Measurements from ENCODE around the gene RC3H1. TPM values are rescaled to one million over a fixed set of nuclear protein-coding genes. Genes with fewer than 3 reads are reported as not detected.
A peak's percentile ranks its signal among the peaks of the same experiment; 100 is the strongest.
"Not testable (repeated sequence)": the region's sequence is repeated elsewhere in the genome, so short reads cannot be mapped to it uniquely, and the experiment has no call there.

Gene RC3H1
- total and polyA plus RNA-seq, 5 donors: 4.3 to 25.0 (median 23.3) TPM

DNA sequence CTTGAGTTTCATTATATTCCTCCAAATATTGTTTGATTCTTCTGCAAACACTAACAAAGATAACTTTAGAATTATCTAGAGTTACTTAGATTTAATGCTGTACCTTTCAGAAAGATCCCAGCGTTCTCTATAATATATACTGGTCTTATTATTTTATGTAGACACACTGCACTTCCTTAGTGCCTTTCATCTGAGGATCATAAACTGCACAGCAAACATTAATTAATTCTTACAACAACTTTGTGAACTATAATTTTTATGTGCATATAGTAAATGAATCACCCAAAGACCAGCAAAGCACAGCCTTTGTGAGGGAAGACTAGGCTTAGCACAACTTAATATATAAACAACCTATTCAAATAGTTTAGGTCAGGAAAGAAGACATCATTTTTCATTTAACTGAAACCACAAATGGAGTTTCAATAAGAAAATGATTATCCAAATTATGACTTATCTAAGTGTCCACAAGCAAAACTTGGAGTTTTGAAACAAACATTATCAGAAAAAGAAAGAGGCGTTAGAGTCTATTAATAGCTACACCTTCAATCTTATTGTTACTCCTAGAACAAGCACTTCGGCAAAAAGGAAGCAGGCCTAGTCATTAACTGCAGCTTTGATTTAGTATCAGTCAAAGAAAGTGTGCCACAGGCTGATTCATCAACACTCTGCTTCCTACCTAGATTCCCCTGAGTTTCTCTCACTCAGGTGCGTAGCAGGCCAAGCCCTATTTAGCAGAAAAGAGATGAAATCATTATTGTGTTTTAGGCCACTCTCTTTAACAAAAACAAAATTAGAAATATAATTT, 22.5 kb upstream of the RC3H1 start:
- 78% methylated on average over 4 of the region's 4 CpGs for WGBS
- H3K27ac ChIP-seq (ENCODE audit: low read length): no peak overlapping the region
- H3K4me3 ChIP-seq (ENCODE audit: low read length): no peak overlapping the region
- H3K4me1 ChIP-seq (ENCODE audit: control insufficient read depth, insufficient read depth, low read length): no peaks in the 10 kb centered on the region
- intact Hi-C loops (cut with DNase I): no loop called here
- DNase-seq (no peak), ATAC-seq (no peak)
- no peaks in the 10 kb centered on the region for H3K9me3 ChIP-seq (ENCODE audit: control insufficient read depth, low read length)
- H3K27me3 ChIP-seq (ENCODE audit: control insufficient read depth, insufficient read depth): no peaks in the 10 kb centered on the region

DNA sequence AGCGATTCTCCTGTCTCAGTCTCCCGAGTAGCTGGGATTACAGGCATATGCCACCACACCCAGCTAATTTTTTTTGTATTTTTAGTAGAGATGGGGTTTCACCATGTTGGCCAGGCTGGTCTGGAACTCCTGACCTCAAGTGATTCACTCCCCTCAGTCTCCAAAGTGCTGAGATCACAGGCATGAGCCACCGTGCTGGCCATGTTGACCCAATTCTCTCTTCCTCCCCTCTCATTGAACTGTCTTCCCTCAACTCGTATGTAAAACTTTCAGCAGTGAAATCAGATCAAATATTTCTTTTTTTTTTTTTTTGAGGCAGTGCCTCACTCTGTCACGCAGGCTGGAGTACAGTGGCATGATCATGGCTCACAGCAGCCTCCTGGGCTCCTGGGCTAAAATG, 20.4 kb upstream of the RC3H1 start:
- H3K27ac ChIP-seq (ENCODE audit: low read length); intact Hi-C loops (cut with DNase I); ATAC-seq; H3K4me1 ChIP-seq (ENCODE audit: control insufficient read depth, insufficient read depth, low read length); H3K27me3 ChIP-seq (ENCODE audit: control insufficient read depth, insufficient read depth); H3K4me3 ChIP-seq (ENCODE audit: low read length); DNase-seq; H3K9me3 ChIP-seq (ENCODE audit: control insufficient read depth, low read length): not testable (repeated sequence)
- WGBS: 78% methylated on average over 5 of the region's 5 CpGs

DNA sequence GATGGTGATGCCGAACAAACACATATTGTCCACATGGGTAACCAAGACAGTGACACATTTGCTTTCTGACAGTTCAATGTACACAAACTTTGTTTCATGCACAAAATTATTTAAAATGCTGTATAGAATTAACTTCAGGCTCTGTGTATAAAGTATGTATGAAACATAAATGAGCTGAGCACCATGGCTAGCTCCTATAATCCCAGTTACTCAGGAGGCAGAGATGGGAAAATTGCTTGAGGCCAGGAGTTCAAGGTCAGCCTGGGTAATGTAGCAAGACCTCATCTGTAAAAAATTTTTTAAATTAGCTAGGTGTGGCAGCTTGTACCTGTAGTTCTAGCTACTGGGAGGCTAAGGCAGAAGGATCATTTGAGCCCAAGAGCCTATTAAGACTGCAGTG, 19.2 kb upstream of the RC3H1 start:
- intact Hi-C loops (cut with DNase I): no loop called here
- DNase-seq: no peak
- 99% methylated on average over 1 of the region's 1 CpG for WGBS
- H3K27ac ChIP-seq (ENCODE audit: low read length): no peak overlapping the region
- no peaks in the 10 kb centered on the region for H3K27me3 ChIP-seq (ENCODE audit: control insufficient read depth, insufficient read depth)
- no peak overlapping the region for H3K4me3 ChIP-seq (ENCODE audit: low read length)
- ATAC-seq: no peak
- no peaks in the 10 kb centered on the region for H3K9me3 ChIP-seq (ENCODE audit: control insufficient read depth, low read length)
- H3K4me1 ChIP-seq (ENCODE audit: control insufficient read depth, insufficient read depth, low read length): no peaks in the 10 kb centered on the region

DNA sequence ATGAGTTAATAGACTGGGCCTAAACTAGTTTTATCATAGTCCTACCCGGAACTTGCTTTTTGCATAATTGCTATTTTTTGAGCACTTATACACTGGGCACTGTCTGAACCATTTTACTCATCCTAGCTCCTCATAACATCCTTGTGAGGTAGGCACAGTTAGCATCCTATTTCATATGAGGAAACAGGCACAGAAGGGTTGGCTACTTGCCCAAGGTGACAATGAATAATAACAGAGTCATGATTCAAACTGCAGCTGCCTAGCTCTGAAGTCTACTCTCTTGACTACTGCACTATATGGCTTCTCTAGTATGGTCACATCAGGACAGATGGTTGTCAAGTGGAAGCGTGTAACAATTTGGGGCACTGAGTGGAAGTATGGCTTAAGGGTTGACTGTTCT, 18.2 kb upstream of the RC3H1 start:
- intact Hi-C loops (cut with DNase I): no loop called here
- H3K4me1 ChIP-seq (ENCODE audit: control insufficient read depth, insufficient read depth, low read length): no peaks in the 10 kb centered on the region
- WGBS: 78% methylated on average over 2 of the region's 2 CpGs
- peak in 1 of 2 donors; percentile 25 for ATAC-seq
- H3K4me3 ChIP-seq (ENCODE audit: low read length): no peak overlapping the region
- H3K9me3 ChIP-seq (ENCODE audit: control insufficient read depth, low read length): no peaks in the 10 kb centered on the region
- DNase-seq: no peak
- H3K27ac ChIP-seq (ENCODE audit: low read length): no peak overlapping the region
- H3K27me3 ChIP-seq (ENCODE audit: control insufficient read depth, insufficient read depth): no peaks in the 10 kb centered on the region

DNA sequence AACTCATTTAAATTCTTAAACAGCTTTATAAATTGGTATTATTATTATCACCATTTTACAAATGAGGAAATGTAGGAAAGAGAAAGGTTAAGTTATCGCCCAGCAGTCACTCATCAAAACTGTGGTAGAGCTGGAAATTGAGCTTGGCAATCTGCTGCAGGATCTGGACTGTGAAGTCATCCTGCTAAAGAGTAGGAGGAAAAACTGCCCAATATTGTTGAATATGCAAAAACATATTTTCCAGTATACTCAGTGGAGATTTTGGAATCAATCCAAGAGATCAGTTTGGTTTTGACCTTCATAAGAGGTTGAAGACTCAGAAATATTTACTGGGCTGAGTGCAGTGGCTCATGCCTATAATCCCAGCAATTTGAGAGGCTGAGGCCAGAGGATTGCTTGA, 16.9 kb upstream of the RC3H1 start:
- no peak overlapping the region for H3K4me3 ChIP-seq (ENCODE audit: low read length)
- H3K4me1 ChIP-seq (ENCODE audit: control insufficient read depth, insufficient read depth, low read length): no peaks in the 10 kb centered on the region
- H3K27ac ChIP-seq (ENCODE audit: low read length): no peak overlapping the region
- ATAC-seq (no peak), DNase-seq (no peak)
- intact Hi-C loops (cut with DNase I): no loop called here
- 78% methylated on average over 1 of the region's 1 CpG for WGBS
- no peaks in the 10 kb centered on the region for H3K9me3 ChIP-seq (ENCODE audit: control insufficient read depth, low read length)
- H3K27me3 ChIP-seq (ENCODE audit: control insufficient read depth, insufficient read depth): no peaks in the 10 kb centered on the region

DNA sequence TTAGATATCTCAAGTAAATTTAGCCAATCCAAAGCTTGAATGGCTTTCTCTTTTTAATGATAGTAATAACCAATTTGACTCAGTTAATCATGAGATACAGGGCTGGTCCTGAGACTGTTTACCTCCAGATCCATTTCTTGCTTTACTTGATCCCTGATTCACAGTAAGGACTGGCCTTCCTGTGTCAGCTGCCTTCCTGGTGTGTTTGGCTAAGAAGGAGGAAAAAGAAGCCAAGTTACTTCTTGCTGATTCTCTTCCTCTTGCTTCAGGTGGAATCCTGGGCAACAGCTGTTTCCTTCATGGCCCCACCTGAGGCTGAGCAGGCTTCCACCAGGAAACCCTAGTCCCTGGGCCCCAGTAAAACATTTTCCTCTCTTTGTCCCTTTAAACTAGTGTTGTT, 14.6 kb upstream of the RC3H1 start:
- no peaks in the 10 kb centered on the region for H3K9me3 ChIP-seq (ENCODE audit: control insufficient read depth, low read length)
- intact Hi-C loops (cut with DNase I): no loop called here
- no peak overlapping the region for H3K27ac ChIP-seq (ENCODE audit: low read length)
- no peaks in the 10 kb centered on the region for H3K4me1 ChIP-seq (ENCODE audit: control insufficient read depth, insufficient read depth, low read length)
- H3K27me3 ChIP-seq (ENCODE audit: control insufficient read depth, insufficient read depth): no peaks in the 10 kb centered on the region
- ATAC-seq (no peak), DNase-seq (no peak)
- H3K4me3 ChIP-seq (ENCODE audit: low read length): no peak overlapping the region

DNA sequence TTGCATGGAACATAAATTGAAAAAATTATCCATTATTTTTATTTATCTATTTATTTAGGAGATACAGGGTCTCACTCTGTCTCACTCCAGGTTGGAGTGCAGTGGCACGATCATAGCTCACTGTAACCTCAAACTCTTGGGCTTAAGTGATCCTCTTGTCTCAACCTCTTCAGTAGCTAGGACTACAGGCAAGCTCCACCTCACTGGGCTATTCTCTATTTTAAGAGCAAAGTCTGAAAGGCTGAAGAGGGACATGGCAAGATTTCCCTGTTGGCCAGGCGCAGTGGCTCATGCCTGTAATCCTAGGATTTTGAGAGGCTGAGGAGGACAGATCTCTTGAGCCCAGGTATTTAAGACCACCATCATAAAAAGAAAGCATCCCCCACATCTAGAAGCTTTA, 14.0 kb upstream of the RC3H1 start:
- no peaks in the 10 kb centered on the region for H3K27me3 ChIP-seq (ENCODE audit: control insufficient read depth, insufficient read depth)
- DNase-seq (peak in 1 of 3 donors; percentile 2), ATAC-seq (peak in 1 of 2 donors; percentile 62)
- no peak overlapping the region for H3K27ac ChIP-seq (ENCODE audit: low read length)
- no peak overlapping the region for H3K4me3 ChIP-seq (ENCODE audit: low read length)
- WGBS: 74% methylated on average over 2 of the region's 2 CpGs
- intact Hi-C loops (cut with DNase I): no loop called here
- no peaks in the 10 kb centered on the region for H3K9me3 ChIP-seq (ENCODE audit: control insufficient read depth, low read length)
- no peaks in the 10 kb centered on the region for H3K4me1 ChIP-seq (ENCODE audit: control insufficient read depth, insufficient read depth, low read length)

DNA sequence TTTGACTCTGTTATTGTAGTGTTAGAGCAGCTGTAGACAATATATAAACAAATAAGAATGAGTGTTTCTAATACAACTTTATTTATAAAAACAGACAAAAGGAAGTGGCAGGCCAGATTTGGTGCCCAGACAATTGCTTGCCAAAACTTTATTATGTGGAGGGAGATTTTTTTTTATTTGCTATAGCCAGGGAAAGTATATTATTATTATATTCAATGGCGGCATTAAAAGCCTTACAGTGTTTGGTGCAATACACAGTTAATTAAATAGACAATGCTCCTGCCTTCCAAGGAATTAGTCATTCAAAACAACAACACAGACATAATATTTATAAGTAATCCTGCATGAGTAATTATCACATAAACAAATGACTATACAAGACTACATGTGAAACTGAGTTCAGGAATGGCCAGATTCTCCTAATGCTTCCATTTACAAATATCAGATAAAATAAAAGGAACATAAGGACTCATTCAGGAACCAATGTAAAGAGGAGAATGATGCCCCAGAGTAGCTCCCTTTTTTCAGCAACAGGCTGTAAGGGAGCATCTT, 10.6 kb upstream of the RC3H1 start:
- 90% methylated on average over 1 of the region's 1 CpG for WGBS

DNA sequence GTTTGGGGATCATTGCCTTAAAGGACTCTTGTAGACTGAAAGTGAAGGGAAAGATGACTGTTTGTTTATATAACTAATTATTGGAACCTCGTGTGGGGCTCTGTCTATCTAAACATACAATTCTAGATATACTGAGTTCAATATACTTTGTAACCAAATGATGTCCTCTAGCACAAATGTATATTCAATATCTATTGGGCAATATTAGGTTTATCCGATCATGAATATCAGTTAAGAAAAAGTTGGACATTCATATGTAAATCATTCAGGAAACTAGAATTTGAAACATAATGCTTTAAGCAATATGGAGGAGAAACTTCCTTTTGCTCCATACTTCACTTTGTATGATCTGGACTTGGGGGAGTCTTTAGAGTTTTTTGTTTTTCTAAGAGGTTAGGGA, 8.9 kb upstream of the RC3H1 start:
- WGBS: 74% methylated on average over 2 of the region's 2 CpGs
- no peak overlapping the region for H3K27ac ChIP-seq (ENCODE audit: low read length)
- intact Hi-C loops (cut with DNase I): no loop called here
- H3K4me1 ChIP-seq (ENCODE audit: control insufficient read depth, insufficient read depth, low read length): no peaks in the 10 kb centered on the region
- no peak for DNase-seq
- no peaks in the 10 kb centered on the region for H3K9me3 ChIP-seq (ENCODE audit: control insufficient read depth, low read length)
- no peak for ATAC-seq
- H3K27me3 ChIP-seq (ENCODE audit: control insufficient read depth, insufficient read depth): no peaks in the 10 kb centered on the region
- no peak overlapping the region for H3K4me3 ChIP-seq (ENCODE audit: low read length)

More for the DNA sequence above, 10.6 kb upstream of the RC3H1 start:
- Histone ChIP-seq H3K4me3 (ENCODE audit: low read length) (no peak overlapping the region), H3K9me3 (ENCODE audit: control insufficient read depth, low read length) (no peaks in the 10 kb centered on the region), H3K4me1 (ENCODE audit: control insufficient read depth, insufficient read depth, low read length) (no peaks in the 10 kb centered on the region), H3K27me3 (ENCODE audit: control insufficient read depth, insufficient read depth) (no peaks in the 10 kb centered on the region), H3K27ac (ENCODE audit: low read length) (no peak overlapping the region)
- ATAC-seq (no peak), DNase-seq (no peak)
- intact Hi-C loops (cut with DNase I): no loop called here

DNA sequence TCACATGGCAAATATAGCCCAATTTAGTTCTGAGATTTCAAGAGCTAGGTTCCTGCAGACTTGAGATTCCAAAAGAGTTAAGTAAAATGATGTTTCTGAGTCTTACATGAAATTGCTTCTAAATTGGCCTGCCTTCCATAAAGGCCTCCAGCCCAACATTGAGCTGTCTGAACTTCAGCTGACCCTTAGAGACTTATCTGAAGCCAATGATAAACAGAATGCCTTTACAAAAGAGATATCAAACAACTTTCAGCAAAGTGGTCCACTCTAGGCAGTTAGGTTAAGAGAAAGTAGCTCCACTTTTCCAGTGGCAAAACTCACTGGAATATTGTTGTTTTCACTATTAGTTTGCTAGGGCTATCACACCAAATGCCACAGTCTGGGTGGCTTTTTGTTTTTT, 6.3 kb upstream of the RC3H1 start:
- Histone ChIP-seq H3K9me3 (ENCODE audit: control insufficient read depth, low read length) (no peaks in the 10 kb centered on the region), H3K4me3 (ENCODE audit: low read length) (no peak overlapping the region), H3K27me3 (ENCODE audit: control insufficient read depth, insufficient read depth) (no peaks in the 10 kb centered on the region), H3K27ac (ENCODE audit: low read length) (no peak overlapping the region), H3K4me1 (ENCODE audit: control insufficient read depth, insufficient read depth, low read length) (no peaks in the 10 kb centered on the region)
- intact Hi-C loops (cut with DNase I): no loop called here
- no peak for ATAC-seq
- no peak for DNase-seq

DNA sequence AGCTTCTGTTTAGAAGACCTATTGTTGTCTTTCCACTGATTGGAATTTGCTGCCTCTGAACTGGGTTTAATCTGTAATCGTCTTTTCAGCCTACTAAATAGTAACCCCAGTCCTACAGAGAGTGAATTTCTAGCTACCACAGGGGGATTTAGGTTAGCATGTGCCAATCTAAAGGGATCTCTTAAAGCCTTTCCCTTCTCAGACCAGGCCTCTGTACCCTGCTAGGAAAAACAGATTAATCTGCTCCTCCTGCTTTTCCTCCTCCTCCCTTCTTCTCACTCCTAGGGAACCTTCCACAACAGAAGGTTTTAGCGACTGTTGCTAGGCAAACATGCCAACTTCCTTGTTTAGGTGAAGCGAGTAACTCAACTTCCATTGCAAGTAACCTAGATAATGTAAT, 1.3 kb upstream of the RC3H1 start:
- 32% methylated on average over 3 of the region's 3 CpGs for WGBS
- Histone ChIP-seq H3K9me3 (ENCODE audit: control insufficient read depth, low read length) (no peaks in the 10 kb centered on the region), H3K27ac (ENCODE audit: low read length) (peak overlapping the region; percentile 30), H3K4me1 (ENCODE audit: control insufficient read depth, insufficient read depth, low read length) (peaks cover 2% of the 10 kb centered on the region), H3K27me3 (ENCODE audit: control insufficient read depth, insufficient read depth) (no peaks in the 10 kb centered on the region), H3K4me3 (ENCODE audit: low read length) (no peak overlapping the region)
- DNase-seq: no peak
- ATAC-seq: peak; percentile 25 to 45
- intact Hi-C loops (cut with DNase I): no loop called here

DNA sequence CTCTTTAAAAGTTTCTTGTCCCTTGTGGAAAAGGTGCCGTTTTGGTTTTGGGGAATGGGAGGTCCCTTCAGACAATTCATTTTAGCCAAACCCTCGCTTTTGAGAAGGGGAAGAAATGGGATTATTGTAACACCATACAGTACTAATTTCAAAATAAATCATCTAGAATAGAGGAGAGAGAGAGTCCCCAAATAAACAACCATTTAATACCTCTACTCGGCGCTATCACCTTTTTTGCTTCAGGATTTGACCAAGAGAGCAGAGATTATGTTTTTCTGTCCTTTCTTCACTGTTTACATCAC, 770 bp upstream of the RC3H1 start:
- Histone ChIP-seq H3K4me3 (ENCODE audit: low read length) (peak overlapping the region; percentile 79), H3K4me1 (ENCODE audit: control insufficient read depth, insufficient read depth, low read length) (peaks cover 2% of the 10 kb centered on the region), H3K27ac (ENCODE audit: low read length) (peak overlapping the region; percentile 100), H3K9me3 (ENCODE audit: control insufficient read depth, low read length) (no peaks in the 10 kb centered on the region), H3K27me3 (ENCODE audit: control insufficient read depth, insufficient read depth) (no peaks in the 10 kb centered on the region)
- WGBS: 37% methylated on average over 4 of the region's 4 CpGs
- ATAC-seq: no peak
- intact Hi-C loops (cut with DNase I): no loop called here
- DNase-seq: no peak

Measured in right cardiac atrium (tissue), 5 donors.